HG03025 (cell line): Measurements from ENCODE around the gene SOBP.
A peak's percentile ranks its signal among the peaks of the same experiment; 100 is the strongest.

Source experiments
- ATAC-seq: cut with Tn5 transposase; IDR thresholded peaks from one replicate; pipeline ENCODE4 v1.9.1; 2021; ENCODE audit warnings: mild to moderate bottlenecking, moderate library complexity; ENCODE audit not compliant: unreplicated experiment, low FRiP score

Gene SOBP

GRCh38 chr6:107653861-107654394 lies 164.0 kb downstream of the SOBP start:
- no peak for ATAC-seq

- no peak for ATAC-seq
Measured at GRCh38 chr6:107654764-107655163, 164.8 kb downstream of the SOBP start.

- no peak for ATAC-seq
Measured at GRCh38 chr6:107655245-107655644, 165.3 kb downstream of the SOBP start.

- ATAC-seq: no peak
Measured at GRCh38 chr6:107655864-107656263, 165.9 kb downstream of the SOBP start.

GRCh38 chr6:107656401-107656800 lies 166.5 kb downstream of the SOBP start:
- no peak for ATAC-seq

GRCh38 chr6:107656883-107657282 lies 167.0 kb downstream of the SOBP start:
- no peak for ATAC-seq

- no peak for ATAC-seq
Measured at GRCh38 chr6:107657373-107657754, 167.4 kb downstream of the SOBP start.

- peak; percentile 93 for ATAC-seq
Measured at GRCh38 chr6:107657755-107658461, 168.0 kb downstream of the SOBP start.

GRCh38 chr6:107658920-107659865 lies 169.3 kb downstream of the SOBP start:
- no peak for ATAC-seq

- no peak for ATAC-seq
Measured at GRCh38 chr6:107660839-107661238, 170.9 kb downstream of the SOBP start.

- ATAC-seq: no peak
Measured at GRCh38 chr6:107661291-107661690, 171.4 kb downstream of the SOBP start.

GRCh38 chr6:107662333-107662732 lies 172.4 kb downstream of the SOBP start:
- ATAC-seq: no peak

- no peak for ATAC-seq
Measured at GRCh38 chr6:107663308-107663707, 173.4 kb downstream of the SOBP start.

- ATAC-seq: no peak
Measured at GRCh38 chr6:107665382-107665781, 175.5 kb downstream of the SOBP start.

- ATAC-seq: no peak
Measured at GRCh38 chr6:107666084-107666980, 176.4 kb downstream of the SOBP start.

GRCh38 chr6:107666981-107667601 lies 177.2 kb downstream of the SOBP start:
- ATAC-seq: no peak

- ATAC-seq: no peak
Measured at GRCh38 chr6:107667790-107668189, 177.9 kb downstream of the SOBP start.

- peak; percentile 77 for ATAC-seq
Measured at GRCh38 chr6:107668743-107669474, 179.0 kb downstream of the SOBP start.

- no peak for ATAC-seq
Measured at GRCh38 chr6:107670792-107671199, 180.9 kb downstream of the SOBP start.
